ENCODE results near the gene OTUB1. TPM values are rescaled to one million over a fixed set of nuclear protein-coding genes. Genes with fewer than 3 reads are reported as not detected.

The OTUB1 gene
- total and polyA plus RNA-seq, 2 of the 13 experiments (the other 11 are each of a cell fraction or from before 2014, with no cell fraction given) = 58.8 to 130 TPM

GRCh38 chr11:63939397-63939891 is 46.8 kb upstream of the OTUB1 start (continued):
- TF ChIP-seq TFAP4 (IDR thresholded peaks at IDR 0.05; ENCODE audit: borderline replicate concordance, low read depth) = 0 out of 2 replicates have a peak, but pooled peaks have one; percentile 30
- no peak for TF ChIP-seq CC2D1A (CRISPR knock-in tag; IDR thresholded peaks at IDR 0.05)
- TF ChIP-seq ARID4A (CRISPR knock-in tag; IDR thresholded peaks at IDR 0.05; ENCODE audit: borderline replicate concordance) = peak; percentile 6; the same call in 1 of the 2 replicates
- peak; percentile 21; the same call in 1 of the 2 replicates for TF ChIP-seq ZNF572 (CRISPR knock-in tag; IDR thresholded peaks at IDR 0.05)
- TF ChIP-seq ZNF235 (CRISPR knock-in tag; IDR thresholded peaks at IDR 0.05; ENCODE audit: borderline replicate concordance) = no peak
- TF ChIP-seq CTCF (CRISPR knock-in tag; IDR thresholded peaks at IDR 0.05) = peak; percentile 6; the same call in 1 of the 2 replicates
- no peak for TF ChIP-seq ZBED4 (CRISPR knock-in tag; IDR thresholded peaks at IDR 0.05; ENCODE audit: borderline replicate concordance)
- TF ChIP-seq KMT2A (CRISPR knock-in tag; IDR thresholded peaks at IDR 0.05) = 0 out of 2 replicates have a peak, but pooled peaks have one; percentile 14
- 0 out of 2 replicates have a peak, but pooled peaks have one; percentile 2 for TF ChIP-seq NR2F2 (IDR thresholded peaks at IDR 0.05; ENCODE audit: borderline replicate concordance, low read depth)
- TF ChIP-seq TGIF2 (CRISPR knock-in tag; IDR thresholded peaks at IDR 0.05) = peak; percentile 58; the same call in 1 of the 2 replicates
- TF ChIP-seq ZFP90 (CRISPR knock-in tag; IDR thresholded peaks at IDR 0.05; ENCODE audit: borderline replicate concordance) = no peak
- TF ChIP-seq ZNF660 (CRISPR knock-in tag; IDR thresholded peaks at IDR 0.05; ENCODE audit: borderline replicate concordance, low read depth) = no peak
- no peak for TF ChIP-seq HIC2 (CRISPR knock-in tag; IDR thresholded peaks at IDR 0.05; ENCODE audit: low read depth)
